ENCODE results near the gene ELP2.

GRCh38 chr18:36132756-36133155, 3.1 kb downstream of the ELP2 start:
- TF ChIP-seq, protein P1, sequence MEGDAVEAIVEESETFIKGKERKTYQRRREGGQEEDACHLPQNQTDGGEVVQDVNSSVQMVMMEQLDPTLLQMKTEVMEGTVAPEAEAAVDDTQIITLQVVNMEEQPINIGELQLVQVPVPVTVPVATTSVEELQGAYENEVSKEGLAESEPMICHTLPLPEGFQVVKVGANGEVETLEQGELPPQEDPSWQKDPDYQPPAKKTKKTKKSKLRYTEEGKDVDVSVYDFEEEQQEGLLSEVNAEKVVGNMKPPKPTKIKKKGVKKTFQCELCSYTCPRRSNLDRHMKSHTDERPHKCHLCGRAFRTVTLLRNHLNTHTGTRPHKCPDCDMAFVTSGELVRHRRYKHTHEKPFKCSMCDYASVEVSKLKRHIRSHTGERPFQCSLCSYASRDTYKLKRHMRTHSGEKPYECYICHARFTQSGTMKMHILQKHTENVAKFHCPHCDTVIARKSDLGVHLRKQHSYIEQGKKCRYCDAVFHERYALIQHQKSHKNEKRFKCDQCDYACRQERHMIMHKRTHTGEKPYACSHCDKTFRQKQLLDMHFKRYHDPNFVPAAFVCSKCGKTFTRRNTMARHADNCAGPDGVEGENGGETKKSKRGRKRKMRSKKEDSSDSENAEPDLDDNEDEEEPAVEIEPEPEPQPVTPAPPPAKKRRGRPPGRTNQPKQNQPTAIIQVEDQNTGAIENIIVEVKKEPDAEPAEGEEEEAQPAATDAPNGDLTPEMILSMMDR (conservative IDR thresholded peaks at IDR 0.05; ENCODE audit: low read depth, low read length), result no peak
- TF ChIP-seq EZH2phosphoT487 (IDR thresholded peaks at IDR 0.05; ENCODE audit: borderline replicate concordance, low read length) (no peak), EZH2 (IDR thresholded peaks at IDR 0.05; ENCODE audit: low read length, unreplicated experiment) (no peak)
